ENCODE results near the gene CACNA1S. TPM values are rescaled to one million over a fixed set of nuclear protein-coding genes. Genes with fewer than 3 reads are reported as not detected.

The CACNA1S gene
- total RNA-seq, 1 donor from 2014 or later = not detected

DNA sequence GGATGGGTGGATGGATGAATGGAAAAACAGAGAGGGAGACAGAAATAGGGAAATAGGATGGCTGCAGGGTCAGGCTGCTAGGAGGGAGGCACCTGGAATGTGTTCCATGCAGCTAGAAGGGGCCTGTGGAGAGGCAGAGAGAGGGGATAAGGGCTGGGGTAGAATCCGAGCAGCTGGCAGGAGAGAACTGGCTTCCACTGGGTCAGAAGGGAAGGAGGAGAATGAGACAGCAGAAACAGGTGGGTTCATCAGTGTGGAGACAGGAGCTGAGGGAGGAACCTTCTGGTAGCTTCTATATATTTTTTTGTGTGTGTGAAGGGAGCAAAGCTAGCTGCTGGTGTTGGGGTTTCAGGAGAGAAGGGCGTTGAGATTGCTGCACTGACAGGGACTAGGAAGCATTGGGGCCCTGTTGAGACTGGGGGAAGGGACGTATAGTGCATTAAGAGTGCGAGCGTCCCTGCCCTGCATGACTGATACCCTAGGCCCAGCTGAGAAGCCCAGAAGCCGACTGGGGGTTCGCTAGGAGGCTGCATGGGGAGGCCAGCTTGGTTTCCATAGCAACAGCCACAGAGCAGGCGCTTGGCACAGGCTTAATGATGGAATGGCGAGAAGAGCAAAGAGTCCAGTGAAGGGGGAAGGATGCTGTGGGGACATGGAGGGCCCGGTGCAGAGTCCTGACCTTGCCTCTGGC lies 73.9 kb downstream of the CACNA1S start:
- intact Hi-C loops (cut with micrococcal nuclease) = no loop called here

DNA sequence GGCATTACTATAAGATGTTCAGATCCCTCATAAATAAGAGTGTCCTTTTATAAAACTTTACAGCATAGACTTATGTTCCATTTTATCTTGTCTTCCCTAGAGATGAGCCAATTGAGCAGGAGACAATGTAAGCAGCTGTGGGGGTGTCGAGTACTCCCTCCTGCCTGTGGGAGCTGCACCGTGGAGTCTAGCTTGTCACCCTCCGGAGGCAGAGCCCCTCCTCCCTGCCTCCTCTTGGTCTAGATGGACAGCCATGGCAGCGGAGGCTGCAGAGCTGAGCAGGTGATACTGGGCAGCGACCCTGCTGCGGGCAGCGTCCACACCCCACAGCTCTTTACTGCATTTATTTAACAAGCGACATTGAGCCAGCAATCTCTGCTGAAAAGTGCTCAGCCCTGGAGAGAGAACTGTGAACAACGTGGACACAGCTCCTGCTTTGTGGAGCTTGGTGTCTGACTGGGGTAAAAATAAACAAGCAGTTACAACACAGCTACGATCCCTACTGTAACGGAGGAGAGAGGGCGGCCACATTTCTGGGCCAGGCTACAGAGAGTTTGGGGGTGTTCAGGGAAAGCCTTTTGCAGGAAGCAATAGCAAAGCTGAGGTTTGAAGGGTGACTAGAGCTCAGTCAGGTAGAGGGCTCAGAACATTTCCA lies 75.9 kb downstream of the CACNA1S start:
- intact Hi-C loops (cut with micrococcal nuclease) = no loop called here

DNA sequence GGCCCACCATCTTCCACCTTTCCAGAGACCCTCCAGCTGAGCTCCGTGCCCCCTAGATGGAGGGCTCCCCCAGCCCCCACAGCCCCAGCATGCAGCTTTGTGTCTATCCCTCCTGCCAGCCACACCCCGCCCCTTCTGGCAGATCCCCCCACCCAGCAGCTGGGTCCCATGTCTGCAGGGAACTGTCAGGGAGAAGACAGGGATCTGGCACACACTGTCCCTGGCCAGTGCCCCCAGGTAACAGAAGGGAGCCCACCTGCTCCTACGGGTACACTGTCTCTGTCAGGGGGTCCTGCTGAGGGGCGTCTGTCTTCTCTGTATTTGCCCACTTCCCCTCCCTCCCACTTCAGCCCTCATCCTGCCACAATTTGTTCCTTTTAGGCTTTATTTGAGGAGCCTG lies 77.6 kb downstream of the CACNA1S start:
- intact Hi-C loops (cut with micrococcal nuclease) = no loop called here

DNA sequence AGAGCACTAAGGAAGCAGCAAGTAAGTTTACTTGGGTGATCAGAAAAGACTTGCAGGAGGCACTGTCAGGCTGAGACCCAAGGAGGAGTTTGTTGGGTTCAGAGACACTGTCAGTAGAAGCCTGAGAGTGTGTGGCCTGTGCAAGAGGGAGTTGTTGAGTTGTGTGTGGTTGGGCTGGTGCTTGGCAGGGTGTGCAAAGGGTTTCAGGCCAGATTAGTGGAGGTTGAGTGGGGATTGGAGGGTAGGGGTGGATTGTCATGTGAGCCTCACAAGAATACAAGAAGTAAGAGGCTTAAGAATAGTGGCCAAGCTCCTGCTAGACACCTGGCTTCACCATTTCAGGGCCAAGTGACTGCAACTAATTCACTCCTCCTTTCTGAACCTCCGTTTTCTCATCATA lies 79.8 kb downstream of the CACNA1S start:
- intact Hi-C loops (cut with micrococcal nuclease) = no loop called here

DNA sequence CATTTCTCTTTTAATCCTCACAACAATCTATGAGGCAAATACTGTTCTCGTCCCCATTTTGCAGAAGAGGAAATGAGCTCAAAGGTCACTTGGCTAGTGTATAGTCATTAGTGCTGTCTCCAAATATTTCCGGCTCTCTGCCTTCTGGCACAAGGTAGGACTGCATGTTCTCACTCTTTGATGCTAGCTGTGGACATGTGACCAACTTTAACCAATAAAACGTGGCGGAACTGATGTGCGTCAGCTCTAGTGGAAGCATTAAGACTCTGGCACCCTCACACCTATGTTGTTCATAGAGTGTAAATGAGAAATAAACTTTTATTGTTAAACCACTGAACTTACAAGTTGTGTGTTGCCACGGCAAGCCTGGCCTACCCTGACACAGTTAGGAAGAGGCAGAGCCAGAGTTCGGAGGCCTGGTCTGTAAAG lies 83.8 kb downstream of the CACNA1S start:
- intact Hi-C loops (cut with micrococcal nuclease) = no loop called here

DNA sequence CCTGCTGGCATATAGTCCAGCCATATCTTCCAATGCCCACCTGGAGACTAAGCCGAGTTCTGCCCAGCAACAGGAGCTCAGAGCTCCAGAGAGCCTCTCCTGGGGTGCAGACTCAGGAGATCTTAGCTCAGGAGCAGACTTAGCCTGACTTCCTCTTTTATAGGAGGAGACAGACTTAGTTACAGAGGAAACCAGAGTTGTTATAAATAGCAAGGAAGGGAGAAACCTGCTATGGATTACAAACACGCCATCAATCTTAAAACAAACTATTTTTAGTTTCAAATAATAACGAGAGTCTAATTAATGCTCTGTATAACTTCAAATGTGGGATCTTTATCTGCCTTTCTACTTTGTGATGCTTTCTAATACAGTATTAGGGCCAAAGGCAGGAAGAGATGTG lies 85.4 kb downstream of the CACNA1S start:
- intact Hi-C loops (cut with micrococcal nuclease) = no loop called here

DNA sequence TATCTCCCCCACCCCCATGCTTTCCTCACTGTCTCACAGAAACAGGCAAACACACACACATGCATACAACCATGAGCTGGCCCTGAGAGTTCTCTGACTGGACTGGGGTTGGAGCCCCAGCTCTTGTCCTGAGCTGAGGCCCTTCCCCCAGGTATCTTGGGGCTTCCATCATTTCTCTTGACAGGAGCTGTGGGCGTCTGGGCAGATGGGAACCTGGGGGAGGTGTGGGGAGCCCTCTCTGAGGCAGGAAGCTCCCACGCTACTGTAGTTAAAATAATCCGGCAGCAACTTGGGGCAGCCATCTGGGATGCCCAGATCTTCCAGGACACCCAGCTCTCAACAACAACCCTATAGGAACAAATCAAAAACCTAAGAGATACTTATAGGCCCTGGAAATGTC lies 86.0 kb downstream of the CACNA1S start:
- intact Hi-C loops (cut with micrococcal nuclease) = no loop called here

DNA sequence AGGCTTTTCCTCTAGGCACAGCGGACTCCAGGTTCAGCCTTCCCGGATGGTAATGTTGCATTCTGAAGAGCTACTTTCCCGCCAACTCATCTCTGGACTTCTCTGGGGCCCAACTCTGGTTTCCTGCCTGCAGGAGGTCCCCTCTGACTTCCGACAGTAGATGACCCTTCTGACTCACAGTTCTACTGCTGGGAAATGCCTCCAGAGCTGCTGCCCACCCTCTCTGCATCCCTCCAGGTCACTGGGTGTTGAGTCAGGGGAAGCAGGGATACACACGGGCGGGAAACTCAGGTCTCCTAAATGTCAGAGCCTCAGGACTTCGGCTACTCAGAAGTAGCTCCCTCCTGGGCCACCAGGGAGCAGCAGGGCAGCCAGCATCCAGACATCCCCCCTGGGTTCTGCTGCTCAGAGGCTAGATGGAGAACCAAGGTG lies 86.6 kb downstream of the CACNA1S start:
- intact Hi-C loops (cut with micrococcal nuclease) = no loop called here

DNA sequence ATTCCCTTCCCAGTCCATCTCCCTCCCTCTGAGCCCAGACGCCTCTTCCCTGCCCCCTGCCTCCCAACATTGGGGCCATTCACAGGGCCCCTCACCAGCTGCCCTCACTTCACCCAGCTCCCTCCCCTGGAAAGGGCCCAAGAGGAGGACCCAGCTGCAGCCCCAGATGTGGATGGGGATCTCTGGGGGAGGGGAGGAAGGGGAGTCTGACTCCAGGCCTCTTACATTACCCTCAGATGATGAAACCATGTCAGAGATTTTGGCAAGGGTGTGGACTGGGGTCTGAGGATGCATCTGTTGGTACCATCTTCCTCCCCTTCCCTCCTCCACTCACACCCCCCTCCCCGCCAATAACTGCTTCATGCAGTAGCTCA lies 87.6 kb downstream of the CACNA1S start:
- intact Hi-C loops (cut with micrococcal nuclease) = loop anchor here (5.0 kb wide), 2 partner anchors 47 to 612 kb away; partner anchors contain the start of gene ZNF281

DNA sequence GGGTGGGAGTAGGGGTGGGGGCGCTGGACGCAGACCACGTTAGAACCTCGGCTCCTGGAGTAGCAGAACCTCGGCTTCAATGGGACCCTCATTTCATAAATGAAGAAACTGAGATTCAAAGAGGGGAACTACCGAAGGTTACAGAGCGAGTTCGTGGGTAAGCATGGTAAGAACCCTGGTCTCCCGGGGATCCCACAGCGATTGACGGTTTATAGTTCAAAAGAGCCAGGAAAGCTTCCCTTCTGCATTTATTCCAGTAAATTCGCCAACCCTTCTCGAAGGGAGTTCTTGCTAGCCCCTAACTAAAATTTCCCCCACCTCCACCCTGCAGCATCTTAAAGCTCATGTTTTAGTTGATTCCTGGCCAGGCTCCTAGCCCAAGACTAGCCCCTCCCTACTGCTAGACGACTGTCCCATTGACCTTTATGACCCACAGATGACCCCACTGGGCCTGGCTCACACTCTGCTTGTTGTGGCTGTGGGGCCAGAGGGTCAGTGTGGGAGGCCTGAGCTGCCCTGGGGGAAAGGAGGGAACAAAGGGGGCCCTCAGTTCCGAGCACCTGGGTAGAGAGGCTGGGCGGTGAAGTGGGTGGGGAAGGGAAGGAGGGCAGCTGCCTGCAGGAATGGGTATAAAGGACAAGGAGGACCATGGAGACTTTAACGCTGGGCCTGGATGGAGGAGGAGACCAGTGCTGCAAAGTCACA lies 88.2 kb downstream of the CACNA1S start:
- intact Hi-C loops (cut with micrococcal nuclease) = loop anchor here (1.0 to 5.0 kb wide), 6 partner anchors 9 to 612 kb away; partner anchors contain the start of genes KIF14, TMEM9 and ZNF281

DNA sequence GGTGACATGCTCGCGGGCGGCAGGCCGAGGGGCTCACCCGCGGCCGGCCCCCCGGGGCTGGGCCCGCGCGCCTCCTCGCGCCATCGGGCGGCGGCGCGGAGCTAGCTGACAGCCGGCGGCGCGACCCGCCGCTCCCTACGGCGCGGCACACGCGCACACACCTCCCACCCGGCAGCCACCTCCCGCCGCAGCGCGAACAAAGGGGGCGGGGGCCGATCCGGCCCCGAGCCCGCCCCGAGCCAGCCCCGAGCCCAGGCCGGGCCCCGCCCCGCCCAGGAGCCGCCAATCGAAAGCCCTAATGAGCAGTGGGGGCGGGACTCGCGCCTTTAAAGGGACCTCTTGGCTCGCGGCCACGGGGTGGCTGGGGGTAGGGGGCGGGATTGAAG lies 88.7 kb downstream of the CACNA1S start, which contains the start of gene KIF21B:
KIF21B (minus strand) TSS at position 198 of the 386 bp plus-strand sequence. CDS start 331 bp downstream, outside the sequence.
- intact Hi-C loops (cut with micrococcal nuclease) = loop anchor here (1.0 to 5.0 kb wide), 6 partner anchors 8 to 611 kb away; partner anchors contain the start of genes KIF14, TMEM9 and ZNF281

DNA sequence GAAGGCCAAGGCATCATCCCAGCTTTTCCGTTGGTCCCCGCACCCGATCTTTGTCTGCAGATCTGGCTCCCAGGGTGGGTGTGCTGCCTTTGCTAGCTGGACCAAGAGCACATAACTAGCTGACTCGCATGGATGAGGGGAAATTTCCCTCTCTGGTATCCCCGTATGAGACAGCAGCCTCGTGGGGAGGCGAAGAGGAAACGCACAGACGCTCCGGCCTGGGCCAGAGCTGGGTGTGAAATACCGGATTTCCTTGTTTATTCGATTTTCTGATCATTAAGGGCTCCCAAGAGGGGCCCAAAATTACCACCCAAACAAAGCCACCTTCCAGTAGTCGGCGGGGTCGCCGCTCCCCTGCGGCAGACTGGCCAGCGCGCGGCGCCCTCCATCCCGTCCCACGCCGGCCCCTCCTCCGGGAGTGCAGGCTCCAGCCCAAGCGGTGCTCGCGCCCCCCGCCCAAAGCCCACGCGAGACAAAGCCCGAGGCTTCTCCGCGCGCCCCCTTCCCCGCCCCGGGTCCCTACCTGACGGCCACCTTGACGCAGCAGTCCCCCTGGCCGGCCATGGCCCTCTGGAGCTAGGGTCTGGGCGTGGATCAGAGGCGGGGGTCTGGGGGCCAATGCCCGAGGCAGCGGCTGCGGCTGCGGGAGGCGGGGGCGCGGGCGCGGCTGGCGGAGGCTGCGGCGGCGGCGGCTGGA lies 89.3 kb downstream of the CACNA1S start:
- intact Hi-C loops (cut with micrococcal nuclease) = loop anchor here (1.0 to 5.0 kb wide), 6 partner anchors 8 to 611 kb away; partner anchors contain the start of genes KIF14, TMEM9 and ZNF281

DNA sequence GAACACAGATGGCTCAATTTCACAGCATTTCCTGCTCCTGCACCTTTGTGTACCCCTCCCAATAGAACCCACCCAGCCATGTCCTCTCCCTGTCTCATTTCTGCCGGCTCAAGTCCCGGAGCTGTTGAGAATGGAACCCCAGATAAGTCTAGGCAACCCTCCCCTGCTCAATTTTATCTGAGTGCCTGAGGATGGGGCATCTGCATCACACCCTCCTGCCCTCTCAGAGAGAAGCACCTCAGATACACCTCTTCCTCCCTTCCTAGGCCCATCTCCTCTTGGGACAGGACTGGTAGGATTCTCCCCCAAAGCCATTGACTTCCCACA lies 89.8 kb downstream of the CACNA1S start:
- intact Hi-C loops (cut with micrococcal nuclease) = loop anchor here (2.0 to 5.0 kb wide), 4 partner anchors 20 to 610 kb away; partner anchors contain the start of genes KIF14 and ZNF281

DNA sequence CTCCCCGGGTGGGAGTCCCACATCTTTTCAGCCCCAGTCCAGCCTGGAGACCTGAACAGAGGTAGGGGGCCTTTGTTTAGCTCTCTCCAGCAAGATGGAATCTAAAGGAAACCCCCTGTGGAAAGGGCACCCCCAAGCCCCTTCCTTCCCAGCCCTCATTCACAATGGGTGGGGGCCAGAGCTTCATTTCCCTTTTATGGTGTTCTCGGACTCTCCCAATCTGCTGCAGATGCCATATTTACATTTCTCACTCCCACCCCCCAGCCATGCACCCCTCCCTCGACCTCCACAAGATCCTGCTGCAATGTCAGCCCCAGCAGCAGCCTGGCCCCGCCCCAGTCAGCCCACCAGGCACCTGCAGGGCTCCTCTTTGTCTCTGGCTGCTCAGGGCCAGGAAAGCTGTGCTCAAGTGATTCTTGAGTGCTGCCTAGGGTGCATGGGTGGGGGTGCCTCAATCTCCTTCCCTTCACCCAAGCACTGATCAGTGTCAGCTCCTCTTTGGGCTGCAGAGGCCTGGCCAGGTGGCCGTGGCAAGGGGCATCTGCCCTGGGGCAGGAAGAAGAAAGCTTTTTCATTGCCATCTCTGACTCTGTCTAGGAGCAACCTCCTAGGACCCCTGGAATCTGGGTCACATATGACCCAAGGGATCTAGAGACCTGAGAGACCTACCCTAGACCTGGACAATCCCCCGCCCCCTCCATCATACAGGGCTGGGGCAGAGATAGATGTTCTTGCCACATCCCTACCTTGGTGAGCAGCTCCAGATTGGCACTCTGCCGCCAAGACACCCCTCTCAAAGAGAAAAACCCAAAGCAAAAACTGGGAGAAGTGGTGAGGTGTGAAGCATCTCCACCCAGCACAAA lies 90.4 kb downstream of the CACNA1S start:
- intact Hi-C loops (cut with micrococcal nuclease) = loop anchor here (2.0 to 5.0 kb wide), 4 partner anchors 21 to 610 kb away; partner anchors contain the start of genes KIF14 and ZNF281

DNA sequence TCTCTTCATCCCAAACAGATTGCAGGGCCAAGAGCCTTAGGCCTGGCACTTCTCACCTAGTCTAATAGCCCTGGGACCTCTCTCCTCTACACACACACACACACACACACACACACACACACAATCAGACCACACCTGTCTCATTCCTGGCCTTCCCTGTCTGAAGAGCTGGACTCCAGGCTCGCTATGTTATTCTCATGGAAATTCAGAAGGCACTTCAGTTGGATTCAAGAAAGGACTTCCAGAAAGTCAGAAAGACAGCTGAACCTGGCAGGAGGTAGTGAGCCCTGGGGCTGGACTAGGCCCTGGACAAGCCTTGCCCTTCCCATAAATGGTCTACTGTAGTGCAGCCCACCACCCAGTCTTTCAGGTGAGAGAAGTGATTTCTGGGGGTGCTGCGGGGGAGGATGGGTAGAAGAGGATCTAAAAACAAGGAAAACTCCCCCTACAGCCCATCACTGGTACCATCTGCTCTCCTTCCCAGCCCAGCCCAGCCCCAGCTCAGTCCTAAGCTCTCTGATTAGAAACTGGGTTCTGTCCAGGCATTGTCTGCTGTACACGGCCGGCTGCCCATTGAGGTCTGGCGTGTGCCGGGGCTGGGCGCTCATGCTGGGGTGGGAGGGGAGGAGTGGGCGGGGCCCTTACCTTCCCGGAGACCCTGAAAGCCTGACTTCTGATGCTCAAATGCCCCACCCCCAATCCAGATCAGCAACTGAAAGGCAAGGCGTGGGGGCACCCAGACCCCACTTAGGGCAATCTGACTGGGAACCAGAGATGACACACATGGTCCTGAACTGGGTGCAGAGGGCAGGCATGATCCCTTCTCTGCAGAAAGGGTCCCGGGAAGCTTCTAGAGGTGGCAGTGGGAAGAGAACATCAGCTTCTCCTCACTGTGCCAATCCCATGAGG lies 91.3 kb downstream of the CACNA1S start:
- intact Hi-C loops (cut with micrococcal nuclease) = loop anchor here (5.0 kb wide), 2 partner anchors 44 to 609 kb away; partner anchors contain the start of gene ZNF281

DNA sequence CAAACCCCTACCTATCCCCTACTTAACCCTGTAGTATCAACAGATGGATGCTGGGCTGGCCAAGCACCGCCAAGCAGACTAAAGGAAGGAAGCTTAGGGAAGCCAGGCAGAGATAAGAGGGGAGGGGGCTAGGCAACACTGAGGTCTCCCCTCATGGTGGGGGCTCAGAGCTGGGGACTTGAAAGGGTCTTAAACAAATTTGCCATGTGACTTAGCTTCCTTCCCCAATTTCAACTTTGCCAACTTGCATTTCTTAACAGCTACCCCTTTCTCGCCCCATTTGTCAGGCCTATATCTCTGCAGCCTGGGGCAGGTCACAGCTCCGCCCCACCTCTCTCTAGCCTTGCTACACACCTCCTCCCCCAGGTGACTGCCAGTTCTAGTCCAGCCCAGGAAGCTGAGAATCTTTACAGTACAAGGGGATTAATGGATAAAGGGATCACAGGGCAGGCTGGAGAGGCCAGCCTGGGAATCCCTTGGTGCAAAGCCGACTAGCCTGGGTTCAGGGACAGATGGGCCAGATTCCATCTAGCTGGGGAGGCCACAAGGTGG lies 92.1 kb downstream of the CACNA1S start:
- intact Hi-C loops (cut with micrococcal nuclease) = loop anchor here (5.0 kb wide), 2 partner anchors 43 to 608 kb away; partner anchors contain the start of gene ZNF281

DNA sequence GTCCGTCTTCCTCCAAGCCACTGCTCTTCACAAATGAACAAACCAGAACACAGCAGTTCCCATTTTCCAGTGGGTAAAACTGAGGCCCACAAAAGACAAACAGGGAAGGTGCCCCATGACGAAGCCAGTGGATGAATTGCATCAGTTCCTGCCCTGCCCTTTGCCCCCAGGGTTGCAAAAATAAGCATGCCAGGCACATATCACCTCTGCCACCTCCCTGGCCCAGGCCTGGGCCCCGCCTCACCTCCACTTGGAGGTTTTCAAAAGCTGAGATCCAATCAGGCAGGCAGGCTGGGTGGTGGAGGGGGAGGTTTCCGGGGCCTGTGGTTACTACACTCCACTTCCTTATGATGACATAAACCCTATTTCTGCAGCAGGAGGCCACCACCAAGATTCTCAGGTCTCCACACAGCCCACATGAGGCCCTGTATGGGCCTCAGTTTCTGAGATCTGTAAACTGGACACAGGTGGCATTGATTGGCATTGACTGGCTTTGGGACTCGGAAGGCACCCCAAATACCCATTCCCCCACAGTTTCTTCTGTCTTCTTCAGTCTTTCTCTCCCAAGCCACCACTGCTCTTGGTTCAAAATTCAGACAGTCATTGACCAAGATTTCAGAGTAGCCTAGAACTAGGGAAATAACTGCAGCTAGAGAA lies 92.8 kb downstream of the CACNA1S start:
- intact Hi-C loops (cut with micrococcal nuclease) = loop anchor here (1.0 to 10.0 kb wide), 3 partner anchors 135 to 485 kb away; partner anchors contain the start of genes CSRP1 and TMEM9

DNA sequence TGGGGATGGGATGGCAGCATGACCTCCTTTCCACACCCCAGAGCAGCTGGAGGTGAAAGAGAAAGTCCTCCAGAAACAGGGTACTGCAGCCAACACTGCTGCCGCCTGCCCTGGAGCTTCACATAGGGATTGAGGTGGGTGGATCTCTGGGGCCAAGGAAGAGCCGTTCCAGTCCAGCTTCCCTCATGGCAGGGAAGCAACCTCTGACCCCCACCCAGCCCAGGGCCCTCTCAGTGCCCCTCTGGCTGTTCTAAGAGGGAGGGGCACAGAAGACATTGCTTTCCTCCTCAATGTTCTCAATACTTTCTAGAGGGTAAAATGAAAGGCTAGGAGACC lies 94.4 kb downstream of the CACNA1S start:
- intact Hi-C loops (cut with micrococcal nuclease) = loop anchor here (2.0 to 10.0 kb wide), 2 partner anchors 347 to 487 kb away; partner anchors contain the start of gene CSRP1

All from T-helper 2 cell treated with Interferon-gamma antibody and Interleukin-4, amounts not matched to agents 100 ng/mL and 5 ng/mL, for 36 hours (primary cell).